Superior temporal gyrus (tissue), 1 donor: Measurements from ENCODE around the gene HOXA4.

Source experiments
- DNase-seq: peaks from one replicate; pipeline ENCODE4 v3.0.0-alpha.2; 2016; ENCODE audit errors: extremely low spot score

The HOXA4 gene

GRCh38 chr7:27158436-27159265, 28.1 kb upstream of the HOXA4 start:
- no peak for DNase-seq

- no peak for DNase-seq
These were observed 27.3 kb upstream of the HOXA4 start for GRCh38 chr7:27157702-27158431.

- DNase-seq, result no peak
These were observed 26.6 kb upstream of the HOXA4 start for GRCh38 chr7:27156916-27157701.

- no peak for DNase-seq
These were observed 25.9 kb upstream of the HOXA4 start, which contains the start of gene HOXA7 for GRCh38 chr7:27156508-27156898. HOXA7 (minus strand) TSS chr7:27156675; CDS start chr7:27156545, 130 bp downstream.

GRCh38 chr7:27155816-27156507, 25.4 kb upstream of the HOXA4 start:
- DNase-seq, result no peak

- no peak for DNase-seq
These were observed 24.6 kb upstream of the HOXA4 start for GRCh38 chr7:27154901-27155815.

- DNase-seq, result no peak
These were observed 23.8 kb upstream of the HOXA4 start for GRCh38 chr7:27154369-27154768.

- DNase-seq, result no peak
These were observed 23.0 kb upstream of the HOXA4 start for GRCh38 chr7:27153526-27153925.

- no peak for DNase-seq
These were observed 22.4 kb upstream of the HOXA4 start for GRCh38 chr7:27152816-27153442.

GRCh38 chr7:27151931-27152815, 21.6 kb upstream of the HOXA4 start, which contains the start of gene HOXA3:
HOXA3 (minus strand) TSS chr7:27152583; CDS start chr7:27110640, 41,943 bp downstream.
- no peak for DNase-seq

- no peak for DNase-seq
These were observed 20.9 kb upstream of the HOXA4 start for GRCh38 chr7:27151341-27151930.

- DNase-seq, result no peak
These were observed 20.2 kb upstream of the HOXA4 start for GRCh38 chr7:27150568-27151340.

- no peak for DNase-seq
These were observed 19.4 kb upstream of the HOXA4 start for GRCh38 chr7:27149842-27150567.

GRCh38 chr7:27148756-27149641, 18.4 kb upstream of the HOXA4 start:
- DNase-seq, result no peak

- DNase-seq, result no peak
These were observed 17.6 kb upstream of the HOXA4 start for GRCh38 chr7:27148031-27148755.
